Mammary epithelial cell (primary cell): Measurements from ENCODE around the gene CTTNBP2NL.

Source experiments
- EZH2 ChIP-seq: IDR thresholded peaks from 2 replicates; pipeline ENCODE4 v1.6.1; 2012; ENCODE audit warnings: low read length, inconsistent platforms, borderline replicate concordance
- TF ChIP-seq, protein P1 (sequence below), 2 donors: IDR thresholded peaks in 1 of 2; conservative IDR thresholded peaks in 1 of 2; 2 replicates each; pipeline ENCODE4 v1.5.1; 2011 to 2012; ENCODE audit warnings: inconsistent platforms in 2 of 2, low read length in 2 of 2, mild to moderate bottlenecking in 2 of 2, control low read depth in 1 of 2, low read depth in 1 of 2; ENCODE audit not compliant: insufficient read depth in 1 of 2; ENCODE audit errors: extremely low read depth in 1 of 2

DNA sequence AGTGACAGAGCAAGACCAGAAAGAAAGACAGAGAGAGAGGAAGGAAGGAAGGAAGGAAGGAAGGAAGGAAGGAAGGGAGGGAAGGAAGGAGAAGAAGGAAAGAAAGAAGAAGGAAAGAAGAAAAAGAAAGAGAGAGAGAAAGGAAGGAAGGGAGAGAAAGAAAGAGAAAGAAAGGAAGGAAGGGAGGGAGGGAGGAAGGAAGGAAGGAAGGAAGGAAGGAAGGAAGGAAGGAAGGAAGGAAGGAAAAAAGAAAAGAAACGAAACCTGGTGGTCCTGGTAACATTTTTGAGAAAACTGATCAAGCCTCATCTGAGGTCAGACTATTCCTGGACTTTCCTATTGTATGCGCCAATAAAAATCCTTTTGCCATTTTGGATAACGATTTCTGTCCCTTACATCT, 8.2 kb upstream of the CTTNBP2NL start:
- TF ChIP-seq, protein P1, sequence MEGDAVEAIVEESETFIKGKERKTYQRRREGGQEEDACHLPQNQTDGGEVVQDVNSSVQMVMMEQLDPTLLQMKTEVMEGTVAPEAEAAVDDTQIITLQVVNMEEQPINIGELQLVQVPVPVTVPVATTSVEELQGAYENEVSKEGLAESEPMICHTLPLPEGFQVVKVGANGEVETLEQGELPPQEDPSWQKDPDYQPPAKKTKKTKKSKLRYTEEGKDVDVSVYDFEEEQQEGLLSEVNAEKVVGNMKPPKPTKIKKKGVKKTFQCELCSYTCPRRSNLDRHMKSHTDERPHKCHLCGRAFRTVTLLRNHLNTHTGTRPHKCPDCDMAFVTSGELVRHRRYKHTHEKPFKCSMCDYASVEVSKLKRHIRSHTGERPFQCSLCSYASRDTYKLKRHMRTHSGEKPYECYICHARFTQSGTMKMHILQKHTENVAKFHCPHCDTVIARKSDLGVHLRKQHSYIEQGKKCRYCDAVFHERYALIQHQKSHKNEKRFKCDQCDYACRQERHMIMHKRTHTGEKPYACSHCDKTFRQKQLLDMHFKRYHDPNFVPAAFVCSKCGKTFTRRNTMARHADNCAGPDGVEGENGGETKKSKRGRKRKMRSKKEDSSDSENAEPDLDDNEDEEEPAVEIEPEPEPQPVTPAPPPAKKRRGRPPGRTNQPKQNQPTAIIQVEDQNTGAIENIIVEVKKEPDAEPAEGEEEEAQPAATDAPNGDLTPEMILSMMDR (conservative IDR thresholded peaks at IDR 0.05 in 1 of 2, IDR thresholded peaks at IDR 0.05 in 1 of 2; ENCODE audit: extremely low read depth in 1 of 2, insufficient read depth in 1 of 2, low read depth in 1 of 2, low read length in 2 of 2), result no peak
- no peak for TF ChIP-seq EZH2
